Measurements from ENCODE around the gene MGP.

DNA sequence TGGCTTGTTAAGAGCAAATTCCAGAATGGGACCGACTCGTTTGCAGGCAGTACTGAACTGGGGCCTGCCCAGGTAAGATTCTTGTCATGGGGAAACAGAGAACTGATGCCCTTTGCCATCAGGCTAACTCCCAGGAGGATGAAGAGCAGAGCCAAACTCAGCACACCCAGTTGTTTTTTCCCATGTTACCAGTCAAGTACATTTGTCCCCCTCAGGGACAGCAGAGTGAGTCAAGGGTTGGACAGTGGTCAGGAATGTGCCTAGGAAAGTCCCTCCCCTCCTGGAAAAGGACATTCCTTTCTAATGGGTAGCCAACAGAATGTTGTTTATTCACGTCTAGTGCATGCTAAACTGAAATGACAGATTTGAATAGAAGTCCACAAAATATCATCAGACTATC is 43.9 kb downstream of the MGP start:
- TF ChIP-seq, protein P1, sequence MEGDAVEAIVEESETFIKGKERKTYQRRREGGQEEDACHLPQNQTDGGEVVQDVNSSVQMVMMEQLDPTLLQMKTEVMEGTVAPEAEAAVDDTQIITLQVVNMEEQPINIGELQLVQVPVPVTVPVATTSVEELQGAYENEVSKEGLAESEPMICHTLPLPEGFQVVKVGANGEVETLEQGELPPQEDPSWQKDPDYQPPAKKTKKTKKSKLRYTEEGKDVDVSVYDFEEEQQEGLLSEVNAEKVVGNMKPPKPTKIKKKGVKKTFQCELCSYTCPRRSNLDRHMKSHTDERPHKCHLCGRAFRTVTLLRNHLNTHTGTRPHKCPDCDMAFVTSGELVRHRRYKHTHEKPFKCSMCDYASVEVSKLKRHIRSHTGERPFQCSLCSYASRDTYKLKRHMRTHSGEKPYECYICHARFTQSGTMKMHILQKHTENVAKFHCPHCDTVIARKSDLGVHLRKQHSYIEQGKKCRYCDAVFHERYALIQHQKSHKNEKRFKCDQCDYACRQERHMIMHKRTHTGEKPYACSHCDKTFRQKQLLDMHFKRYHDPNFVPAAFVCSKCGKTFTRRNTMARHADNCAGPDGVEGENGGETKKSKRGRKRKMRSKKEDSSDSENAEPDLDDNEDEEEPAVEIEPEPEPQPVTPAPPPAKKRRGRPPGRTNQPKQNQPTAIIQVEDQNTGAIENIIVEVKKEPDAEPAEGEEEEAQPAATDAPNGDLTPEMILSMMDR (IDR thresholded peaks at IDR 0.05), result no peak
- TF ChIP-seq ZFX (IDR thresholded peaks at IDR 0.05; ENCODE audit: borderline replicate concordance), result no peak

Data from 22Rv1 (cell line).